OCI-LY3 (cell line): ENCODE results near the gene GNG10.

Source experiments
- CTCF ChIP-seq: fragments of 200-600, 300-600 bp; sonication (generic); IDR thresholded peaks from 2 replicates; pipeline ENCODE4 v1.5.1; 2014; ENCODE audit warnings: antibody characterized with exemption, low read length, low read depth
- EZH2phosphoT487 ChIP-seq: fragments of 200-600 bp; shearing (Covaris generic); IDR thresholded peaks from 2 replicates; pipeline ENCODE4 v1.6.1; 2018; ENCODE audit warnings: antibody characterized with exemption, mixed run types, low read depth

GRCh38 chr9:111613436-111614040 is 47.9 kb upstream of the GNG10 start:
- TF ChIP-seq CTCF (no peak), EZH2phosphoT487 (no peak)
